Measurements from ENCODE around the gene SLC44A2. TPM values are rescaled to one million over a fixed set of nuclear protein-coding genes. Genes with fewer than 3 reads are reported as not detected.

Gene SLC44A2
- total RNA-seq, 4 donors from 2014 or later, result 86.0 to 141 (median 113) TPM

DNA sequence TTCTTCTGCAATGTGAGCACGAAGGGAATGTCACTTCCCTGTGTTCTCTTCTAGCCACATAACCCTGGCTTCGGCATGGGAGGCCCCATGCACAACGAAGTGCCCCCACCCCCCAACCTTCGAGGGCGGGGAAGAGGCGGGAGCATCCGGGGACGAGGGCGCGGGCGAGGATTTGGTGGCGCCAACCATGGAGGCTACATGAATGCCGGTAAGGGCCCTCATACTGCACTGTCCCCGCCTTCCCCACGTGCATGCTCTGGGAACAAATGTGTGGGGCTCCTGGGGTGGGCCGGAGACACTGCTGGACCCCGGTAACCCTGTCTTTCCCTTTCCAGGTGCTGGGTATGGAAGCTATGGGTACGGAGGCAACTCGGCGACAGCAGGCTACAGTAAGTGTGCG, 58.2 kb downstream of the SLC44A2 start:
- intact Hi-C loops (cut with DNase I), result no loop called here
- TF ChIP-seq POLR2A (IDR thresholded peaks at IDR 0.05), result no peak
- TF ChIP-seq, protein P1, sequence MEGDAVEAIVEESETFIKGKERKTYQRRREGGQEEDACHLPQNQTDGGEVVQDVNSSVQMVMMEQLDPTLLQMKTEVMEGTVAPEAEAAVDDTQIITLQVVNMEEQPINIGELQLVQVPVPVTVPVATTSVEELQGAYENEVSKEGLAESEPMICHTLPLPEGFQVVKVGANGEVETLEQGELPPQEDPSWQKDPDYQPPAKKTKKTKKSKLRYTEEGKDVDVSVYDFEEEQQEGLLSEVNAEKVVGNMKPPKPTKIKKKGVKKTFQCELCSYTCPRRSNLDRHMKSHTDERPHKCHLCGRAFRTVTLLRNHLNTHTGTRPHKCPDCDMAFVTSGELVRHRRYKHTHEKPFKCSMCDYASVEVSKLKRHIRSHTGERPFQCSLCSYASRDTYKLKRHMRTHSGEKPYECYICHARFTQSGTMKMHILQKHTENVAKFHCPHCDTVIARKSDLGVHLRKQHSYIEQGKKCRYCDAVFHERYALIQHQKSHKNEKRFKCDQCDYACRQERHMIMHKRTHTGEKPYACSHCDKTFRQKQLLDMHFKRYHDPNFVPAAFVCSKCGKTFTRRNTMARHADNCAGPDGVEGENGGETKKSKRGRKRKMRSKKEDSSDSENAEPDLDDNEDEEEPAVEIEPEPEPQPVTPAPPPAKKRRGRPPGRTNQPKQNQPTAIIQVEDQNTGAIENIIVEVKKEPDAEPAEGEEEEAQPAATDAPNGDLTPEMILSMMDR (IDR thresholded peaks at IDR 0.05), result no peak
- Histone ChIP-seq H3K4me3 (replicated peaks in 1 of 3) (no peak overlapping the region), H3K27ac (no peak overlapping the region), H3K36me3 (peaks cover 95 to 96% of the 10 kb centered on the region in 2 donors), H3K9me3 (no peaks in the 10 kb centered on the region), H3K27me3 (no peaks in the 10 kb centered on the region), H3K4me1 (no peaks in the 10 kb centered on the region)
- no peak for DNase-seq
- 89 to 95% methylated on average over 16 to 18 of the region's 21 CpGs for WGBS, 2 donors

DNA sequence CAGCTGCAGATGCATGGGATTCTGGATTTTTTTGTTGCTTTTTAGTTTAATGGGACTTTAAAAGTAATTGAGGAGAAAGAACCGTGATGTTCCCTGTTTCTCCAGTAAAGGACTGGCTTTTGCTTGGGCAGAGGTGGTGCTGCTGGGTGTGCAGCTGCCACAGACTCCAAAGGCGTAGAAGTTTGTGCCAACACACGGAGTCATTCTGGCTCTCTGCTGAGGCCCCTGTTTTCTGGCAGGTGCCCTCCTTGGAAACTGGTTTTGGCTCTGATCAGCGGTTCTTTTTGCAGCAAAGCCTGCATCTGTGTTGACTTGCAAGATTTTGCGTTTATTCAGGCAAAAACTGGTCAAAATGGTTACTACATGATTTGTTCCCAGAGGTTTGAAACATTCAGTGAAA, 59.9 kb downstream of the SLC44A2 start:
- intact Hi-C loops (cut with DNase I), result no loop called here
- Histone ChIP-seq H3K9me3 (no peaks in the 10 kb centered on the region), H3K4me1 (no peaks in the 10 kb centered on the region), H3K27me3 (no peaks in the 10 kb centered on the region), H3K36me3 (peaks cover 95 to 96% of the 10 kb centered on the region in 2 donors), H3K27ac (no peak overlapping the region), H3K4me3 (replicated peaks in 1 of 3) (no peak overlapping the region)
- no peak for TF ChIP-seq POLR2A (IDR thresholded peaks at IDR 0.05)
- TF ChIP-seq, protein P1 (IDR thresholded peaks at IDR 0.05), result no peak
- WGBS, 2 donors, result 88 to 89% methylated on average over 5 of the region's 5 CpGs
- DNase-seq, result no peak

DNA sequence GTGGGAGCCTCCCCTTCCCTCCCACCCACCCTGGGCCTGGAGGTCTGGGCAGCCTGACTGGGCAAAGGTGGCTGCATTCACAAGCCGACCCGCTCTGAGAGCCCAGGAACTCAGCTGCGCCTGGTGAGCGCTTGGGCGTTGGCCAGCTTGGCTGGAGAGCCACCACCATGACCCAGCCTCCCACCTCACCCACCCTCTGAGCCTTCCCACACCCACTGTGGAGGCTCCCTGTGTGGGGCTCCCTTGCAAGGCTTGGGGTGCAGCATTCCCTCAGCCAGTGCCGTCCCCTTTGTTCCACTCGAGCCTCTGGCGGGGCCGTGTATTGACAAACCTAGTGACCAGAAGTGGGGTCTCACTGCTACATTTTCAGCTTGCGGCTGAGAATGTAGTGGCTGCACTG, 60.8 kb downstream of the SLC44A2 start:
- 85 to 93% methylated on average over 5 to 8 of the region's 10 CpGs for WGBS, 2 donors
- H3K27me3 ChIP-seq, result no peaks in the 10 kb centered on the region
- H3K36me3 ChIP-seq, result peaks cover 87 to 92% of the 10 kb centered on the region in 2 donors
- intact Hi-C loops (cut with DNase I), result no loop called here
- H3K4me1 ChIP-seq, result no peaks in the 10 kb centered on the region
- H3K4me3 ChIP-seq (replicated peaks in 1 of 3), result no peak overlapping the region
- TF ChIP-seq, protein P1 (IDR thresholded peaks at IDR 0.05), result no peak
- TF ChIP-seq POLR2A (IDR thresholded peaks at IDR 0.05), result no peak
- H3K27ac ChIP-seq, result no peak overlapping the region
- DNase-seq, result no peak
- H3K9me3 ChIP-seq, result no peaks in the 10 kb centered on the region

DNA sequence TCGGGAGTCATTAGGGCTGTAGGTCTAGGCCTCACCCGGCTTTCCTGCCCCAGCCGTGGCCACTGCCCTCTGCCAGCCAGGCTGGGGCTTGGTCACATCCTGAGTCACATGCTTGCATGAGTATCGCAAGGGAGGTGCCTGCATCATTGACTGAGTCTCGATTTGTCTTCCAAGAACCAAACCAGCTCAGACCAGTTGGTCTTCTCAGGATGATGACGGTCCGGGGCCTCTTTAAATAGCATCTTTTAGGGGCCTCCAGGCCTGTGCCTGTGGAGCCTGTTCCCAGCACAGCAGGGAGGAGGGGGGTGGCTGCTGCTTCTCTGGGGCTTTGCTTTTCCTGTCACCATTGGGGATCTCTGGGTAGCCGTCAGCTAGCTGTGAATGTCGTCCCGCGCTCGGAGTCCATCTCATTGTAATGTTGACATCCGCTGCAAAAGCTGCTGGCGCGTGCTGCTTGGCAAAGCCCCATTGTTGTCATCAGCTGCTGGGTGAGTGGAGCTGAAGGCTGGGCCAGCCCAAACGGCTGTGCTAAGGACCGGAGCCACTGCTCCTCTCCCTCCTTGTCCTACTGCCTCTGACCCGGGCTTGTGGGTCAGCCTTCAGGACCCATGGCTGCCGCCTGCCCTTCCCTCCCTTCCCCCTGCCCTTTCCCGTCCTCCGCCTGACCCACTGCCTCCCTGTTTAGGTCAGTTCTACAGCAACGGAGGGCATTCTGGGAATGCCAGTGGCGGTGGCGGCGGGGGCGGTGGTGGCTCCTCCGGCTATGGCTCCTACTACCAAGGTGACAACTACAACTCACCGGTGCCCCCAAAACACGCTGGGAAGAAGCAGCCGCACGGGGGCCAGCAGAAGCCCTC, 61.5 kb downstream of the SLC44A2 start:
- intact Hi-C loops (cut with DNase I), result no loop called here
- H3K27me3 ChIP-seq, result no peaks in the 10 kb centered on the region
- WGBS, 2 donors, result 86 to 93% methylated on average over 25 to 26 of the region's 31 CpGs
- no peak overlapping the region for H3K4me3 ChIP-seq (replicated peaks in 1 of 3)
- no peak for DNase-seq
- H3K4me1 ChIP-seq, result no peaks in the 10 kb centered on the region
- TF ChIP-seq, protein P1 (IDR thresholded peaks at IDR 0.05), result no peak
- TF ChIP-seq POLR2A (IDR thresholded peaks at IDR 0.05), result no peak
- H3K27ac ChIP-seq, result no peak overlapping the region
- H3K9me3 ChIP-seq, result no peaks in the 10 kb centered on the region
- H3K36me3 ChIP-seq, result peaks cover 80 to 92% of the 10 kb centered on the region in 2 donors

DNA sequence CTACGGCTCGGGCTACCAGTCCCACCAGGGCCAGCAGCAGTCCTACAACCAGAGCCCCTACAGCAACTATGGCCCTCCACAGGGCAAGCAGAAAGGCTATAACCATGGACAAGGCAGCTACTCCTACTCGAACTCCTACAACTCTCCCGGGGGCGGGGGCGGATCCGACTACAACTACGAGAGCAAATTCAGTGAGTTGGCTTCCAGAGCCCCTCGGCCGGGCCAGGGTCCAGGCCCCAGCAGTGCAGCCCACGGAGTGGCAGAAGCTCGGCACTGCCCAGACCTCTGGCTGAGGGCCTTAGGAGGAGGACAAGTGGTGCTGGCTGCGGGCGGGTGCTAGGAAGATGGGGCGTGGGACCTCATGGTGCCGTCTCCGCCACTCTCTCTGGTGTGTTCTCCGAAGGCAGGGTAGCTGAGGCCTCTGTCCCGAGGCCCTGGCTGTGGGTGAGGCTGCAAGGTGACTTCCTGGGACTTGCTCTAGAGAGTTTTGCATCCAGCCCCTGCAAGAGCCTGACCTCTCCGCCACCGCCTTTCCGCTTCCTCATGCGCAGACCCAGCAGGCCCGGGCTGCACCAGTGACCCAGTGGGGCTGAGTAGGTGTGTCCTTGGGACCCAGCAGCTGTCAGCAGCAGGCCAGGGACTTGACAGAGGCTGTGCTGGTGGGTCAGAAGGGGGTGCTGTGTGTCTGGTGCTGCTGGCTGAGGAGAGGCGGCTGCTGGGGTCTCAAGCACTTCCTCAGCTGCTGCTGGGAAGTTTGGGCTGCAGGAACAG, 62.4 kb downstream of the SLC44A2 start:
- Histone ChIP-seq H3K27ac (no peak overlapping the region), H3K4me1 (no peaks in the 10 kb centered on the region), H3K9me3 (no peaks in the 10 kb centered on the region), H3K4me3 (replicated peaks in 1 of 3) (no peak overlapping the region), H3K36me3 (peaks cover 72 to 90% of the 10 kb centered on the region in 2 donors), H3K27me3 (no peaks in the 10 kb centered on the region)
- 90 to 93% methylated on average over 22 to 24 of the region's 25 CpGs for WGBS, 2 donors
- intact Hi-C loops (cut with DNase I), result no loop called here
- TF ChIP-seq, protein P1 (IDR thresholded peaks at IDR 0.05), result no peak
- TF ChIP-seq POLR2A (IDR thresholded peaks at IDR 0.05), result no peak
- no peak for DNase-seq
